ENCODE data around the gene CSTB.

CSTB gene

GRCh38 chr21:43806017-43806710, 30.1 kb upstream of the CSTB start:
- in situ Hi-C loops (cut with HindIII; ENCODE audit: low pct_unique_long_range_greater_than_20kb, low sequenced_read_pairs): no loop called here

GRCh38 chr21:43805275-43805800, 29.2 kb upstream of the CSTB start:
- TF ChIP-seq JUND (IDR thresholded peaks at IDR 0.05; ENCODE audit: low read depth): no peak
- DNase-seq (ENCODE audit: low read depth in 1 of 2, low spot score in 1 of 2): no peak
- in situ Hi-C loops (cut with HindIII; ENCODE audit: low pct_unique_long_range_greater_than_20kb, low sequenced_read_pairs): no loop called here

More at GRCh38 chr21:43806017-43806710, 30.1 kb upstream of the CSTB start:
- no peak for DNase-seq (ENCODE audit: low read depth in 1 of 2, low spot score in 1 of 2)
- TF ChIP-seq JUND (IDR thresholded peaks at IDR 0.05; ENCODE audit: low read depth): no peak

- no peak for DNase-seq (ENCODE audit: low read depth in 1 of 2, low spot score in 1 of 2)
- in situ Hi-C loops (cut with HindIII; ENCODE audit: low pct_unique_long_range_greater_than_20kb, low sequenced_read_pairs): no loop called here
Observed at GRCh38 chr21:43803558-43804300, 27.6 kb upstream of the CSTB start.

GRCh38 chr21:43802713-43803313, 26.7 kb upstream of the CSTB start:
- no peak for TF ChIP-seq JUND (IDR thresholded peaks at IDR 0.05; ENCODE audit: low read depth)
- in situ Hi-C loops (cut with HindIII; ENCODE audit: low pct_unique_long_range_greater_than_20kb, low sequenced_read_pairs): no loop called here
- no peak for DNase-seq (ENCODE audit: low read depth in 1 of 2, low spot score in 1 of 2)

More at GRCh38 chr21:43803558-43804300, 27.6 kb upstream of the CSTB start:
- TF ChIP-seq JUND (IDR thresholded peaks at IDR 0.05; ENCODE audit: low read depth): no peak

- no peak for TF ChIP-seq JUND (IDR thresholded peaks at IDR 0.05; ENCODE audit: low read depth)
- no peak for DNase-seq (ENCODE audit: low read depth in 1 of 2, low spot score in 1 of 2)
- in situ Hi-C loops (cut with HindIII; ENCODE audit: low pct_unique_long_range_greater_than_20kb, low sequenced_read_pairs): no loop called here
Observed at GRCh38 chr21:43801006-43801783, 25.1 kb upstream of the CSTB start.

GRCh38 chr21:43800566-43800965, 24.5 kb upstream of the CSTB start:
- no peak for DNase-seq (ENCODE audit: low read depth in 1 of 2, low spot score in 1 of 2)
- in situ Hi-C loops (cut with HindIII; ENCODE audit: low pct_unique_long_range_greater_than_20kb, low sequenced_read_pairs): no loop called here
- TF ChIP-seq JUND (IDR thresholded peaks at IDR 0.05; ENCODE audit: low read depth): no peak

- in situ Hi-C loops (cut with HindIII; ENCODE audit: low pct_unique_long_range_greater_than_20kb, low sequenced_read_pairs): no loop called here
- TF ChIP-seq JUND (IDR thresholded peaks at IDR 0.05; ENCODE audit: low read depth): no peak
Observed at GRCh38 chr21:43800124-43800523, 24.0 kb upstream of the CSTB start.

GRCh38 chr21:43799301-43799840, 23.3 kb upstream of the CSTB start:
- in situ Hi-C loops (cut with HindIII; ENCODE audit: low pct_unique_long_range_greater_than_20kb, low sequenced_read_pairs): no loop called here
- TF ChIP-seq JUND (IDR thresholded peaks at IDR 0.05; ENCODE audit: low read depth): no peak
- no peak for DNase-seq (ENCODE audit: low read depth in 1 of 2, low spot score in 1 of 2)

More at GRCh38 chr21:43800124-43800523, 24.0 kb upstream of the CSTB start:
- DNase-seq (ENCODE audit: low read depth in 1 of 2, low spot score in 1 of 2): no peak

GRCh38 chr21:43797925-43798715, 22.0 kb upstream of the CSTB start:
- TF ChIP-seq JUND (IDR thresholded peaks at IDR 0.05; ENCODE audit: low read depth): no peak
- in situ Hi-C loops (cut with HindIII; ENCODE audit: low pct_unique_long_range_greater_than_20kb, low sequenced_read_pairs): no loop called here
- DNase-seq (ENCODE audit: low read depth in 1 of 2, low spot score in 1 of 2): no peak

GRCh38 chr21:43797415-43797814, 21.3 kb upstream of the CSTB start:
- in situ Hi-C loops (cut with HindIII; ENCODE audit: low pct_unique_long_range_greater_than_20kb, low sequenced_read_pairs): no loop called here
- DNase-seq (ENCODE audit: low read depth in 1 of 2, low spot score in 1 of 2): no peak
- no peak for TF ChIP-seq JUND (IDR thresholded peaks at IDR 0.05; ENCODE audit: low read depth)

- TF ChIP-seq JUND (IDR thresholded peaks at IDR 0.05; ENCODE audit: low read depth): no peak
- in situ Hi-C loops (cut with HindIII; ENCODE audit: low pct_unique_long_range_greater_than_20kb, low sequenced_read_pairs): no loop called here
- no peak for DNase-seq (ENCODE audit: low read depth in 1 of 2, low spot score in 1 of 2)
Observed at GRCh38 chr21:43794857-43795256, 18.7 kb upstream of the CSTB start.
